NB4 (cell line): ENCODE measurements around the gene SLC6A12.

Experiments used
- MYC ChIP-seq: IDR thresholded peaks from 2 replicates; pipeline ENCODE4 v1.6.1; 2011; ENCODE audit warnings: low read depth, low read length
- POLR2A ChIP-seq: IDR thresholded peaks from 2 replicates; pipeline ENCODE4 v1.6.1; 2011; ENCODE audit warnings: mild to moderate bottlenecking; ENCODE audit not compliant: insufficient read length; ENCODE audit errors: extremely low read depth
- TF ChIP-seq, protein P1 (sequence below): IDR thresholded peaks from one replicate; pipeline ENCODE4 v1.5.1; 2012; ENCODE audit warnings: low read depth, low read length
- TF ChIP-seq, protein P2 (sequence below): IDR thresholded peaks from 2 replicates; pipeline ENCODE4 v1.6.1; 2011; ENCODE audit warnings: low read depth, low read length

DNA sequence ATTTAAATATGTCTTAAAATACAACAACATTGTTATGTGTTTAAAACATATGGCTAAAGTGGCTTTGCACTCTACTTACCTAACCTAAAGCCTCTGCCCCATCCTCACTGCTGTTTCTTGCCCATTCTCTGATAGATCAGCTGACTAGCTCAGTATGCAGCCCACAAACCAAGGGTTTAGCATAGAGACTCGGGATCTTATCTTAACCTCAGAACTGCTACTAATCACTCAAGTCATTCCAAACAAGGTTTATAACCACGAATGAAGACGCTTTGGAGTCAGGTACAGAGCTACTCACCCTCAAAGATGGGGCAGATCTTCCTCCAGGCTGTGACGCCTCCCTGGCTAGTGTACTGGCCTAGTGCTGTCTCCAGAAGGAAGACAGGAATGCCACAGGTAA is 29.4 kb upstream of the SLC6A12 start:
- TF ChIP-seq, protein P1, sequence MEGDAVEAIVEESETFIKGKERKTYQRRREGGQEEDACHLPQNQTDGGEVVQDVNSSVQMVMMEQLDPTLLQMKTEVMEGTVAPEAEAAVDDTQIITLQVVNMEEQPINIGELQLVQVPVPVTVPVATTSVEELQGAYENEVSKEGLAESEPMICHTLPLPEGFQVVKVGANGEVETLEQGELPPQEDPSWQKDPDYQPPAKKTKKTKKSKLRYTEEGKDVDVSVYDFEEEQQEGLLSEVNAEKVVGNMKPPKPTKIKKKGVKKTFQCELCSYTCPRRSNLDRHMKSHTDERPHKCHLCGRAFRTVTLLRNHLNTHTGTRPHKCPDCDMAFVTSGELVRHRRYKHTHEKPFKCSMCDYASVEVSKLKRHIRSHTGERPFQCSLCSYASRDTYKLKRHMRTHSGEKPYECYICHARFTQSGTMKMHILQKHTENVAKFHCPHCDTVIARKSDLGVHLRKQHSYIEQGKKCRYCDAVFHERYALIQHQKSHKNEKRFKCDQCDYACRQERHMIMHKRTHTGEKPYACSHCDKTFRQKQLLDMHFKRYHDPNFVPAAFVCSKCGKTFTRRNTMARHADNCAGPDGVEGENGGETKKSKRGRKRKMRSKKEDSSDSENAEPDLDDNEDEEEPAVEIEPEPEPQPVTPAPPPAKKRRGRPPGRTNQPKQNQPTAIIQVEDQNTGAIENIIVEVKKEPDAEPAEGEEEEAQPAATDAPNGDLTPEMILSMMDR, result no peak
- TF ChIP-seq MYC (no peak), POLR2A (no peak)
- TF ChIP-seq, protein P2, sequence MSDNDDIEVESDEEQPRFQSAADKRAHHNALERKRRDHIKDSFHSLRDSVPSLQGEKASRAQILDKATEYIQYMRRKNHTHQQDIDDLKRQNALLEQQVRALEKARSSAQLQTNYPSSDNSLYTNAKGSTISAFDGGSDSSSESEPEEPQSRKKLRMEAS, result no peak
